MM.1S (cell line): Measurements from ENCODE around the gene HRG.
A peak's percentile ranks its signal among the peaks of the same experiment; 100 is the strongest.

Experiments used
- DNase-seq: peaks from one replicate; pipeline ENCODE4 v3.0.0-alpha.2; 2015
- H2AFZ ChIP-seq: fragments of 300-600 bp; sonication (generic); 2 replicates; pipeline ENCODE4 v1.6.0; 2016; ENCODE audit warnings: antibody characterized with exemption, low read length
- H3F3A ChIP-seq: fragments of 300-600 bp; sonication (generic); 2 replicates; pipeline ENCODE4 v1.6.1; 2016; ENCODE audit warnings: mild to moderate bottlenecking, antibody characterized with exemption, low read length, moderate library complexity, mixed read lengths; ENCODE audit not compliant: insufficient read depth
- H3K27ac ChIP-seq: fragments of 300-600 bp; sonication (generic); 2 replicates; pipeline ENCODE4 v1.5.1; 2016; ENCODE audit warnings: mild to moderate bottlenecking, low read length
- H3K27me3 ChIP-seq: fragments of 300-600 bp; sonication (generic); replicated peaks from 2 replicates; pipeline ENCODE4 v1.6.0; 2016; ENCODE audit warnings: low read length; ENCODE audit not compliant: insufficient read depth
- H3K36me3 ChIP-seq: fragments of 300-600 bp; sonication (generic); replicated peaks from 2 replicates; pipeline ENCODE4 v1.6.1; 2016; ENCODE audit warnings: mild to moderate bottlenecking, low read length, mixed read lengths; ENCODE audit not compliant: insufficient read depth
- H3K4me1 ChIP-seq: fragments of 300-600 bp; sonication (generic); 2 replicates; pipeline ENCODE4 v1.6.1; 2016; ENCODE audit warnings: low read length, mixed read lengths
- H3K4me2 ChIP-seq: fragments of 300-600 bp; sonication (generic); 2 replicates; pipeline ENCODE4 v1.6.0; 2016; ENCODE audit warnings: low read depth, low read length
- H3K4me3 ChIP-seq: fragments of 300-600 bp; sonication (generic); 2 replicates; pipeline ENCODE4 v1.5.1; 2016; ENCODE audit warnings: low read length, mixed read lengths
- H3K79me2 ChIP-seq: fragments of 300-600 bp; sonication (generic); 2 replicates; pipeline ENCODE4 v1.6.1; 2016; ENCODE audit warnings: mixed run types, low read length, mixed read lengths
- H3K9ac ChIP-seq: fragments of 300-600 bp; sonication (generic); 2 replicates; pipeline ENCODE4 v1.6.1; 2016; ENCODE audit warnings: low read length, mixed read lengths
- H3K9me2 ChIP-seq: fragments of 300-600 bp; sonication (generic); replicated peaks from 2 replicates; pipeline ENCODE4 v1.6.1; 2016; ENCODE audit warnings: mild to moderate bottlenecking, low read length, mixed read lengths; ENCODE audit not compliant: insufficient read depth
- H3K9me3 ChIP-seq: fragments of 300-600 bp; sonication (generic); replicated peaks from 2 replicates; pipeline ENCODE4 v1.6.1; 2016; ENCODE audit warnings: mild to moderate bottlenecking, low read length, mixed read lengths; ENCODE audit not compliant: insufficient read depth
- H4K20me1 ChIP-seq: fragments of 300-600 bp; sonication (generic); 2 replicates; pipeline ENCODE4 v1.6.1; 2016; ENCODE audit warnings: mild to moderate bottlenecking, low read length, moderate library complexity, mixed read lengths; ENCODE audit not compliant: insufficient read depth
- EZH2 ChIP-seq: fragments of 300-600 bp; sonication (generic); optimal IDR thresholded peaks from 2 replicates; pipeline ENCODE3; 2017; ENCODE audit warnings: low read depth, mild to moderate bottlenecking, antibody characterized with exemption, low read length, mixed read lengths
- EZH2phosphoT487 ChIP-seq: fragments of 300-600 bp; sonication (generic); IDR thresholded peaks from 2 replicates; pipeline ENCODE4 v1.6.1; 2018; ENCODE audit warnings: antibody characterized with exemption, low read length
- TF ChIP-seq, protein P1 (sequence below): fragments of 300-600 bp; sonication (generic); IDR thresholded peaks from 2 replicates; pipeline ENCODE4 v1.5.1; 2016; ENCODE audit warnings: antibody characterized with exemption, low read length, mixed read lengths

Gene HRG

DNA sequence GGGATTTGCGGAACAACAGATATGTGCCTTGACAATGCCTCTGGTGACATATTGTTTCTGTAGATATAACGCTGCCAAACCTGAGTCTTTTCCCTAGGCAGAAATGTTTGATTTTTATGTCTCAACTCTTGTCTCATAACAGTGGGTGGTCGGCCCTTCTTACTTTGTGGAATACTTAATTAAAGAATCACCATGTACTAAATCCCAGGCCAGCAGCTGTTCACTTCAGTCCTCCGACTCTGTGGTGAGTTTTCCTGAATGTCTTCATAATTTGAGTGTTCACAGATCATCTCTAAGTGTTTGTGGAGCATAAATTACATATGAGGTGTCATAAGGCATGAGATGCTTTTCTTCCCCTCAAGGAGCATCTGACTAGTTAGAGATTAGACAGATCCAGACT, 19.7 kb upstream of the HRG start:
- H3K9me2 ChIP-seq, result no peaks in the 10 kb centered on the region
- no peaks in the 10 kb centered on the region for H3K79me2 ChIP-seq
- H3K9me3 ChIP-seq, result no peaks in the 10 kb centered on the region; the same call in 1 of the 2 replicates
- no peaks in the 10 kb centered on the region for H4K20me1 ChIP-seq
- peaks cover 65% of the 10 kb centered on the region for H3K4me1 ChIP-seq
- H3K36me3 ChIP-seq, result no peaks in the 10 kb centered on the region
- no peak overlapping the region for H3K9ac ChIP-seq
- no peak for DNase-seq
- H3K4me2 ChIP-seq, result peak overlapping the region; percentile 35
- H3K27me3 ChIP-seq, result no peaks in the 10 kb centered on the region
- TF ChIP-seq, protein P1, sequence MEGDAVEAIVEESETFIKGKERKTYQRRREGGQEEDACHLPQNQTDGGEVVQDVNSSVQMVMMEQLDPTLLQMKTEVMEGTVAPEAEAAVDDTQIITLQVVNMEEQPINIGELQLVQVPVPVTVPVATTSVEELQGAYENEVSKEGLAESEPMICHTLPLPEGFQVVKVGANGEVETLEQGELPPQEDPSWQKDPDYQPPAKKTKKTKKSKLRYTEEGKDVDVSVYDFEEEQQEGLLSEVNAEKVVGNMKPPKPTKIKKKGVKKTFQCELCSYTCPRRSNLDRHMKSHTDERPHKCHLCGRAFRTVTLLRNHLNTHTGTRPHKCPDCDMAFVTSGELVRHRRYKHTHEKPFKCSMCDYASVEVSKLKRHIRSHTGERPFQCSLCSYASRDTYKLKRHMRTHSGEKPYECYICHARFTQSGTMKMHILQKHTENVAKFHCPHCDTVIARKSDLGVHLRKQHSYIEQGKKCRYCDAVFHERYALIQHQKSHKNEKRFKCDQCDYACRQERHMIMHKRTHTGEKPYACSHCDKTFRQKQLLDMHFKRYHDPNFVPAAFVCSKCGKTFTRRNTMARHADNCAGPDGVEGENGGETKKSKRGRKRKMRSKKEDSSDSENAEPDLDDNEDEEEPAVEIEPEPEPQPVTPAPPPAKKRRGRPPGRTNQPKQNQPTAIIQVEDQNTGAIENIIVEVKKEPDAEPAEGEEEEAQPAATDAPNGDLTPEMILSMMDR, result no peak
- TF ChIP-seq EZH2phosphoT487, result no peak
- H3K27ac ChIP-seq, result peak overlapping the region; percentile 26; the same call in 1 of the 2 replicates
- peaks cover 21% of the 10 kb centered on the region for H3F3A ChIP-seq
- no peak overlapping the region for H2AFZ ChIP-seq
- no peak overlapping the region for H3K4me3 ChIP-seq

DNA sequence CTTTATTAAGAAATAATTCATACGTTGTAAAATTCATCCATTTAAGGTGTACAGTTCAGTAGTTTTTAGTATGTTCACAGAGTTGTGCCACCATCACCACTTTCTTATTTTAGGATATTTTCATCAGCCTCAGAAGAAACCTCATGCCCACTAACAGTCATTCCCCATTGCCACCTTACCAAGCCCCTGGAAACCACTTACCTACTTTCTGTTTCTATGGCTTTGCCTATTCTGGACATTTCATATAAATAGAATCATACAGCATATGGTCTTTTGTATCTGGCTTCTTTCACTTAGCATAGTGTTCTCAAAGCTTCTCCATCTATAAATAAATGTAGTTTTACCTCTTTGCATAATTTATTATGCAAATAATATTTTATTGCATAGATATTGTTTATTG, 19.0 kb upstream of the HRG start:
- Histone ChIP-seq H2AFZ (no peak overlapping the region), H3K27ac (peak overlapping the region; percentile 26; the same call in 1 of the 2 replicates)
- DNase-seq, result peak; percentile 83

DNA sequence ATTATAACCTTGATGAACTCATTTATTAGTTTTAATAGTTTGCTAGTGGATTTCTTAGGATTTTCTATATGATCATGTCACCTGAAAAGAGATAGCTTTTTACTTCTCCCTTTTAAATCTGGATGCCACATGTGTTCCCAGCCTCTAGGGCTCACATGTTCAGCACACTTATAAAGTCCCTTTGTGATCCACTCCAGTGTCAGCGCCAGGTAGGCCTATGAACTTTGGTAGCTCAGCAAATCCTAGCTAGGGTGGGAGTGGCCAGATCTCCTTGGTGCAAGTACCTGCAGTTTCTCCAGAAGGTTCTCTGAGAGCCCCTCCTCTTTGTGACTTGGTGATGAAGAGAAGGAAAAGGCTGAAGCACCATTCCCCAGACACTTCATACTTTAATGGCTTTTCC, 17.0 kb upstream of the HRG start:
- TF ChIP-seq EZH2 (no peak), EZH2phosphoT487 (no peak)
- TF ChIP-seq, protein P1, result no peak
- Histone ChIP-seq H3F3A (peaks cover 15% of the 10 kb centered on the region; the same call in 1 of the 2 replicates), H3K36me3 (no peaks in the 10 kb centered on the region), H4K20me1 (no peaks in the 10 kb centered on the region), H3K4me2 (no peak overlapping the region), H3K9ac (no peak overlapping the region), H3K9me3 (no peaks in the 10 kb centered on the region; the same call in 1 of the 2 replicates), H2AFZ (no peak overlapping the region), H3K4me3 (no peak overlapping the region), H3K4me1 (peaks cover 42% of the 10 kb centered on the region), H3K27me3 (no peaks in the 10 kb centered on the region), H3K79me2 (no peaks in the 10 kb centered on the region), H3K9me2 (no peaks in the 10 kb centered on the region), H3K27ac (no peak overlapping the region)
- no peak for DNase-seq

More for the DNA sequence above, 19.0 kb upstream of the HRG start:
- H3F3A ChIP-seq, result peaks cover 21% of the 10 kb centered on the region
- H4K20me1 ChIP-seq, result no peaks in the 10 kb centered on the region
- no peaks in the 10 kb centered on the region for H3K9me2 ChIP-seq
- peaks cover 62% of the 10 kb centered on the region for H3K4me1 ChIP-seq
- H3K9ac ChIP-seq, result no peak overlapping the region
- H3K79me2 ChIP-seq, result no peaks in the 10 kb centered on the region
- H3K27me3 ChIP-seq, result no peaks in the 10 kb centered on the region
- TF ChIP-seq, protein P1, result no peak
- TF ChIP-seq EZH2 (no peak), EZH2phosphoT487 (no peak)
- H3K9me3 ChIP-seq, result no peaks in the 10 kb centered on the region; the same call in 1 of the 2 replicates
- H3K4me2 ChIP-seq, result peak overlapping the region; percentile 35
- no peaks in the 10 kb centered on the region for H3K36me3 ChIP-seq
- peak overlapping the region; percentile 10; the same call in 1 of the 2 replicates for H3K4me3 ChIP-seq
